GM12878 (cell line): Measurements from ENCODE around the gene NPNT. TPM values are rescaled to one million over a fixed set of nuclear protein-coding genes. Genes with fewer than 3 reads are reported as not detected.

Source experiments
- ATAC-seq: fragments of 200-7000 bp; cut with Tn5 transposase; 3 replicates; pipeline ENCODE4 v1.9.1; 2020; ENCODE audit warnings: mild to moderate bottlenecking, moderate library complexity
- BruUV-seq: library from RNA; stranded (reverse); fragments of 400-500 nt; replicated peaks from 2 replicates; lab custom pipeline; 2021; lab: Mats Ljungman, UMichigan
- CTCF ChIA-PET: fragments of 300-600 bp; sonication (Branson Sonifier 250); formaldehyde crosslinking; extraction: SDS; loops from one replicate; lab custom pipeline; 2021; ENCODE audit warnings: inconsistent platforms; lab: Yijun Ruan, JAX
- POLR2A ChIA-PET: fragments of 350-600 bp; formaldehyde crosslinking; extraction: SDS; loops from one replicate; lab custom pipeline; 2021; ENCODE audit warnings: inconsistent platforms; lab: Charles Lee
- RAD21 ChIA-PET: fragments of 300-600 bp; sonication (Branson Sonifier 250); formaldehyde crosslinking; loops from one replicate; lab custom pipeline; 2023; ENCODE audit warnings: antibody characterized with exemption; ENCODE audit not compliant: unreplicated experiment; lab: Charles Lee
- SMC1A ChIA-PET: fragments of 300-600 bp; sonication (Branson Sonifier 250); formaldehyde crosslinking; loops from one replicate; lab custom pipeline; 2023; ENCODE audit not compliant: unreplicated experiment, uncharacterized antibody; lab: Charles Lee
- DNase-seq: peaks from one replicate; pipeline ENCODE4 v3.0.0-alpha.2; 2011; ENCODE audit warnings: low read depth, low spot score
- FAIRE-seq: peaks from 3 replicates; lab custom pipeline; 2011; peaks lifted over from hg19 to GRCh38; lab: Jason Lieb, UNC
- H2AFZ ChIP-seq: 2 replicates; pipeline ENCODE4 v1.6.0; 2011; ENCODE audit warnings: low read depth, low read length, control low read depth; ENCODE audit not compliant: control insufficient read depth
- H3K27ac ChIP-seq: 2 replicates; pipeline ENCODE4 v1.5.1; 2011; ENCODE audit warnings: control low read depth; ENCODE audit not compliant: control insufficient read depth, insufficient read depth
- H3K27me3 ChIP-seq, 2 experiments: replicated peaks in 1 of 2; 2 replicates each; pipeline versions ENCODE4 v1.6.0 to v1.6.1; 2011; ENCODE audit warnings: low read length in 1 of 2; ENCODE audit not compliant: control insufficient read depth in 2 of 2, insufficient read depth in 2 of 2
- H3K36me3 ChIP-seq, 2 experiments: 2 replicates each; pipeline ENCODE4 v1.5.1; 2011; ENCODE audit warnings: low read length in 1 of 2; ENCODE audit not compliant: control insufficient read depth in 2 of 2, insufficient read depth in 2 of 2
- H3K4me1 ChIP-seq: 2 replicates; pipeline ENCODE4 v1.6.1; 2011; ENCODE audit warnings: mild to moderate bottlenecking, low read length, moderate library complexity, mixed read lengths; ENCODE audit not compliant: control insufficient read depth, insufficient read depth
- H3K4me2 ChIP-seq: 2 replicates; pipeline ENCODE4 v1.6.0; 2011; ENCODE audit warnings: control low read depth; ENCODE audit not compliant: control insufficient read depth, insufficient read depth
- H3K4me3 ChIP-seq: fragments of 200-600 bp; sonication (generic); 2 replicates; pipeline ENCODE4 v1.5.1; 2016
- H3K79me2 ChIP-seq: 2 replicates; pipeline ENCODE4 v1.6.0; 2011; ENCODE audit warnings: low read length; ENCODE audit not compliant: control insufficient read depth, insufficient read depth
- H3K9ac ChIP-seq: 2 replicates; pipeline ENCODE4 v1.8.0; 2011; ENCODE audit warnings: low read length, control low read depth, mixed read lengths; ENCODE audit not compliant: control insufficient read depth, insufficient read depth
- H3K9me3 ChIP-seq: replicated peaks from 3 replicates; pipeline ENCODE4 v1.5.1; 2011; ENCODE audit warnings: mild to moderate bottlenecking, low read length; ENCODE audit not compliant: control insufficient read depth, insufficient read depth
- H4K20me1 ChIP-seq: 2 replicates; pipeline ENCODE4 v1.6.0; 2011; ENCODE audit not compliant: control insufficient read depth, insufficient read depth
- CHD2 ChIP-seq: IDR thresholded peaks from 2 replicates; pipeline ENCODE4 v1.6.1; 2011; ENCODE audit warnings: low read depth, low read length, improper control_type of control experiment, borderline replicate concordance
- EED ChIP-seq: sonication (generic); IDR thresholded peaks from 2 replicates; pipeline ENCODE4 v1.6.1; 2016; ENCODE audit warnings: antibody characterized with exemption, low read depth
- IKZF1 ChIP-seq: fragments of 450-650 bp; conservative IDR thresholded peaks from 2 replicates; pipeline ENCODE4 v1.6.1; 2017; ENCODE audit warnings: antibody characterized with exemption, mild to moderate bottlenecking
- SMC3 ChIP-seq: IDR thresholded peaks from 2 replicates; pipeline ENCODE4 v1.6.1; 2011; ENCODE audit warnings: low read length, improper control_type of control experiment, borderline replicate concordance
- SP1 ChIP-seq: IDR thresholded peaks from one replicate; pipeline ENCODE4 v1.6.1; 2011; ENCODE audit warnings: low read depth, low read length
- ZBTB11 ChIP-seq: fragments of 450-650 bp; formaldehyde crosslinking; IDR thresholded peaks from 2 replicates; pipeline ENCODE4 v1.5.0; 2022; ENCODE audit warnings: mild to moderate bottlenecking, missing genetic modification characterization
- in situ Hi-C: fragments of 300-500 bp; cut with MboI; formaldehyde crosslinking; loops from 9 replicates; pipeline ENCODE4 v1.14.3; 2018; ENCODE audit warnings: mixed read lengths
- intact Hi-C: fragments of 100-400 bp; cut with micrococcal nuclease; formaldehyde crosslinking; loops from one replicate; pipeline ENCODE4 v1.14.2; 2022; ENCODE audit not compliant: unreplicated experiment
- polyA plus RNA-seq, 11 experiments: library from polyadenylated mRNA; depleted of rRNA in 4 of 11; unstranded in 6 of 11; stranded (reverse) in 5 of 11; fragments of >200 nt; fragmentation: Nextera tagmentation in 4 of 11; fragmentation: Illumina TruSeq in 1 of 11; extraction: Ambion mirVana in 4 of 11; extraction: Trizol in 1 of 11; gene quantifications; 1 replicate in 1 of 11; 2 replicates in 10 of 11; pipeline versions ENCODE4 v1.2.1 to v1.2.3, GENCODE V29; 2011 to 2016; ENCODE audit warnings: inconsistent platforms in 2 of 11, missing spikeins in 2 of 11, low read depth in 1 of 11
- total RNA-seq, 4 experiments: library from RNA; depleted of rRNA in 3 of 4; stranded (reverse); fragments of >200 nt in 3 of 4; fragmentation: Illumina TruSeq in 1 of 4; extraction: Trizol in 1 of 4; gene quantifications; 2 replicates each; pipeline versions ENCODE4 v1.2.1 to v1.2.3, GENCODE V29; 2013 to 2021

NPNT gene
- total and polyA plus RNA-seq, 10 of the 15 experiments (the other 5 are each of a cell fraction or from before 2014, with no cell fraction given) = 0.18 to 70.5 (median 54.1) TPM

- TF ChIP-seq ZBTB11 (CRISPR knock-in tag) (no peak), EED (no peak), SP1 (no peak), CHD2 (no peak)
Measured at GRCh38 chr4:105965183-105965800, 70.0 kb downstream of the NPNT start (continued).

- Histone ChIP-seq H3K27me3 (no peaks in the 10 kb centered on the region), H3K4me3 (no peak overlapping the region), H3K4me1 (no peaks in the 10 kb centered on the region), H4K20me1 (no peaks in the 10 kb centered on the region), H3K4me2 (no peak overlapping the region), H2AFZ (no peak overlapping the region), H3K9me3 (no peaks in the 10 kb centered on the region), H3K9ac (no peak overlapping the region), H3K79me2 (no peaks in the 10 kb centered on the region), H3K27ac (no peak overlapping the region), H3K36me3 (no peaks in the 10 kb centered on the region)
- no TSS peak for BruUV-seq
- intact Hi-C loops = no loop called here
- TF ChIP-seq SMC3 (no peak), SP1 (no peak), IKZF1 (no peak)
- ChIA-PET RAD21 (no interaction called here), POLR2A (no interaction called here), CTCF (interaction anchor here (0.8 kb wide), 1 partner anchor 11 kb away, joined by 4 read pairs; no protein-coding TSS in a partner anchor), SMC1A (no interaction called here)
- no peak for FAIRE-seq
- DNase-seq = no peak
- ATAC-seq = no peak
- in situ Hi-C loops = no loop called here
Measured at GRCh38 chr4:105966051-105966450, 70.8 kb downstream of the NPNT start.
